NCI-H1417 (cell line): ENCODE measurements around the gene GLT1D1.

Source experiments
- DNase-seq, 3 experiments: peaks; one replicate each; lab custom pipeline; 2025; lab: John Stamatoyannopoulos, UW

The GLT1D1 gene

GRCh38 chr12:128856035-128856790 is 2.9 kb downstream of the GLT1D1 start:
- no peak for DNase-seq

- DNase-seq: no peak
Measured at GRCh38 chr12:128856791-128857078, 3.5 kb downstream of the GLT1D1 start.

GRCh38 chr12:128857133-128857763 is 4.0 kb downstream of the GLT1D1 start:
- DNase-seq: no peak

GRCh38 chr12:128859311-128859710 is 6.0 kb downstream of the GLT1D1 start:
- no peak for DNase-seq

- no peak for DNase-seq
Measured at GRCh38 chr12:128861226-128862016, 8.1 kb downstream of the GLT1D1 start.

- DNase-seq: no peak
Measured at GRCh38 chr12:128863957-128864356, 10.7 kb downstream of the GLT1D1 start.

- DNase-seq: peak in 2 of 3 experiments; percentile 18 to 31
Measured at GRCh38 chr12:128864516-128865186, 11.4 kb downstream of the GLT1D1 start.

GRCh38 chr12:128867466-128867865 is 14.2 kb downstream of the GLT1D1 start:
- no peak for DNase-seq

GRCh38 chr12:128871516-128871892 is 18.2 kb downstream of the GLT1D1 start:
- DNase-seq: no peak

- no peak for DNase-seq
Measured at GRCh38 chr12:128872303-128872702, 19.0 kb downstream of the GLT1D1 start.

GRCh38 chr12:128876559-128876958 is 23.3 kb downstream of the GLT1D1 start:
- DNase-seq: no peak

- no peak for DNase-seq
Measured at GRCh38 chr12:128879898-128880764, 26.9 kb downstream of the GLT1D1 start.

GRCh38 chr12:128891856-128892255 is 38.6 kb downstream of the GLT1D1 start:
- DNase-seq: no peak

GRCh38 chr12:128903236-128903635 is 50.0 kb downstream of the GLT1D1 start:
- DNase-seq: no peak

GRCh38 chr12:128905003-128905544 is 51.8 kb downstream of the GLT1D1 start:
- DNase-seq: no peak

- no peak for DNase-seq
Measured at GRCh38 chr12:128906485-128907137, 53.3 kb downstream of the GLT1D1 start.

- no peak for DNase-seq
Measured at GRCh38 chr12:128908254-128908653, 55.0 kb downstream of the GLT1D1 start.

GRCh38 chr12:128909653-128910052 is 56.4 kb downstream of the GLT1D1 start:
- no peak for DNase-seq

- DNase-seq: no peak
Measured at GRCh38 chr12:128910629-128911028, 57.4 kb downstream of the GLT1D1 start.

GRCh38 chr12:128911861-128912260 is 58.6 kb downstream of the GLT1D1 start:
- no peak for DNase-seq
